RWPE1 (cell line): Measurements from ENCODE around the gene DYRK2.

Experiments
- CTCF ChIA-PET: fragments of 350-600 bp; sonication (Branson Sonifier 250); formaldehyde crosslinking; extraction: SDS; loops from one replicate; lab custom pipeline; 2021; lab: Yijun Ruan, JAX
- POLR2A ChIA-PET: fragments of 400-600 bp; formaldehyde crosslinking; extraction: SDS; loops from one replicate; lab custom pipeline; 2020; ENCODE audit warnings: antibody characterized with exemption; ENCODE audit not compliant: low non-redundant PET; lab: Yijun Ruan, JAX
- DNase-seq: peaks from one replicate; pipeline ENCODE4 v3.0.0; 2012; ENCODE audit warnings: low spot score
- H3K27ac ChIP-seq: fragments of 450-650 bp; 2 replicates; pipeline ENCODE4 v1.5.1; 2017
- TF ChIP-seq, protein P1 (sequence below): fragments of 450-650 bp; conservative IDR thresholded peaks from 2 replicates; pipeline ENCODE4 v1.5.1; 2017; ENCODE audit warnings: low read depth, mild to moderate bottlenecking

The DYRK2 gene

DNA sequence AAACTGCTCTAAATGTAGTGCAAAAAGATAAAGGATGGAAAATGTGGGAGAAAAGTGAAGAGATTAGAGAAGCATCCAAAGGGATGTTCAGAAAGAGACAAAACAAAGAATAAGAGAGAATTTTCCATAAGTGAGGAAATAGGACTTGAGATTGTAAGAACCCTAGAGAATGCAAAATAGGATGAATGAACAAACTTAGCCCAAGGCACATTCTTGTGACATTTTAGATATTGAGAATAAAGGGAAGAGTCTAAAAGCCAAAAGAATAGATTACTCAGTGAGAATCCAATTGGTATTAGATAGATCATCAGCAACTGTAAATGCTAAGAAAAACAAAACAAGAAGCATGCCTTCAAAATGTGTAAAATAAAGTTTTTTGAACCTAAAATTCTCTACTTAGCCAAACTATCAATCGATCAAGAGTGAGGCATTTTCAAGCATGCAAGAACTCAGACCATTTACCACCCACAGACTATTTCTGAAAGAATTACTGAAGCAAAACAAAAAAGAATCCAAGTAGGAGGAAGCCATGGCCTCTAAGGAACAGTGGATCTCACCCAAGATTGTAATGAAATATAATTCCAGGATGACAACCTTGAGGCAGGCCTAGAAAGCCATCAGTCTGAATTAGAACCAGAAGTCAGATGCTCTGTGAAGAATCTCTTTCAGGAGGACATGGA lies 33.5 kb downstream of the DYRK2 start:
- ChIA-PET CTCF (no interaction called here), POLR2A (no interaction called here)
- H3K27ac ChIP-seq = no peak overlapping the region
- TF ChIP-seq, protein P1, sequence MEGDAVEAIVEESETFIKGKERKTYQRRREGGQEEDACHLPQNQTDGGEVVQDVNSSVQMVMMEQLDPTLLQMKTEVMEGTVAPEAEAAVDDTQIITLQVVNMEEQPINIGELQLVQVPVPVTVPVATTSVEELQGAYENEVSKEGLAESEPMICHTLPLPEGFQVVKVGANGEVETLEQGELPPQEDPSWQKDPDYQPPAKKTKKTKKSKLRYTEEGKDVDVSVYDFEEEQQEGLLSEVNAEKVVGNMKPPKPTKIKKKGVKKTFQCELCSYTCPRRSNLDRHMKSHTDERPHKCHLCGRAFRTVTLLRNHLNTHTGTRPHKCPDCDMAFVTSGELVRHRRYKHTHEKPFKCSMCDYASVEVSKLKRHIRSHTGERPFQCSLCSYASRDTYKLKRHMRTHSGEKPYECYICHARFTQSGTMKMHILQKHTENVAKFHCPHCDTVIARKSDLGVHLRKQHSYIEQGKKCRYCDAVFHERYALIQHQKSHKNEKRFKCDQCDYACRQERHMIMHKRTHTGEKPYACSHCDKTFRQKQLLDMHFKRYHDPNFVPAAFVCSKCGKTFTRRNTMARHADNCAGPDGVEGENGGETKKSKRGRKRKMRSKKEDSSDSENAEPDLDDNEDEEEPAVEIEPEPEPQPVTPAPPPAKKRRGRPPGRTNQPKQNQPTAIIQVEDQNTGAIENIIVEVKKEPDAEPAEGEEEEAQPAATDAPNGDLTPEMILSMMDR = no peak
- no peak for DNase-seq

DNA sequence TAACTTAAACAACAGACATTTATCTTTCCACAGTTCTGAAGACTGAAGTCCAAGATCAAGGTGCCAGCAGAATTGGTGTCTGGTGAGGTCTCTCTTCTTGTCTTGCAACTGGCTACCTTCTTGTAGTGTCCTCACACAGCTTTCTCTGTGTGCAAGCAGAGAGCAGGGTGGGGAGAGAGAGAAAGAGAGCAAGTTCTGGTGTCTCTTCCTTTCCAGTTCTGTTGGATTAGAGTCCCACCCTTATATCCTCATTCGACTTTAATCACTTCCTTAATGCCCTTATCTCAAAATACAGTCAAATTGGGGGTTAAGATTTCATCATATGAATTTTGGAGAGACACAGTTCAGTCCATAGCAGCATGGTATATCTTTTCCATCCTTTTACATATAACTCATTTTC lies 40.8 kb downstream of the DYRK2 start:
- no peak for DNase-seq
- POLR2A ChIA-PET = no interaction called here
- TF ChIP-seq, protein P1 = no peak
- H3K27ac ChIP-seq = no peak overlapping the region
- CTCF ChIA-PET = no interaction called here

DNA sequence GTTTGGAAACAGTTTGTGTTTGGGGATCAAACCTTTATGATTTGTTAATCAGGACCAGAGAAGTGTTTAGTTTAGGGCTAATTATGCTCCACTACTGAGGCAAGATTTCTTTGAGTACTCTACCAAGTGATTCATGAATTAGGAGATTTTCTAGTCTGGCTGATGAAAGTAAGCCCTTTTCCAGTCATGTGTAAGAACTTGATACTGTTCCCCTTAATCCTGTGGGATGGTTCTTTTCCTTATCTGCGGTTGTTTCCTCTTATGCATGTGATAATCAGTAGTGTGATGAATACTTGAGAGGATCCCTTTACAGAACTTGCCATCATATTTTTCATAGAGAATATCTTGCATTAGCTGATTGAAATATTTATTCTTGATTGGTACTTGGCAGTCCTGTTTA lies 42.1 kb downstream of the DYRK2 start:
- TF ChIP-seq, protein P1 = no peak
- CTCF ChIA-PET = interaction anchor here (1.6 kb wide), 1 partner anchor 9 kb away, joined by 3 read pairs; no protein-coding TSS in a partner anchor
- no peak for DNase-seq
- POLR2A ChIA-PET = no interaction called here
- H3K27ac ChIP-seq = no peak overlapping the region

DNA sequence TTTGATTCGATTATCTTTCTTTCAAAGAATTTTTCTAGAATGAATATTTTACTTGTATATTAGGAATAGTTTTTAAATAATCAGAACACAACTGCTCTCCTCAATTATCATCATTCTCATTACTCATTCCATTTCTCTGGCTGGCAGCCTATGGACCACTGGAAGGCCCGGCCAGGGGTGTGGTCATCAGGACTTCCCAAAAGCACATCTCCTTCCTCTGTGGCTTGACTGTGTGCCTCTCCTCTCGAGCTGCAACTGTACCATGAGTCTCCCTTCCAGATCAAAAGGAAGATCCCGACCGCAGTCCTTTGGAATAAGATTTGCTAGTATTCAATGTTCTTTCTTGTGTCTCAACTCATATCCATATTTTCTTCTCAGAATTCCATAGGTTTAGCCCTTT lies 42.7 kb downstream of the DYRK2 start:
- ChIA-PET CTCF (interaction anchor here (1.6 kb wide), 1 partner anchor 10 kb away, joined by 3 read pairs; no protein-coding TSS in a partner anchor), POLR2A (no interaction called here)
- DNase-seq = no peak
- TF ChIP-seq, protein P1 = no peak
- H3K27ac ChIP-seq = no peak overlapping the region

DNA sequence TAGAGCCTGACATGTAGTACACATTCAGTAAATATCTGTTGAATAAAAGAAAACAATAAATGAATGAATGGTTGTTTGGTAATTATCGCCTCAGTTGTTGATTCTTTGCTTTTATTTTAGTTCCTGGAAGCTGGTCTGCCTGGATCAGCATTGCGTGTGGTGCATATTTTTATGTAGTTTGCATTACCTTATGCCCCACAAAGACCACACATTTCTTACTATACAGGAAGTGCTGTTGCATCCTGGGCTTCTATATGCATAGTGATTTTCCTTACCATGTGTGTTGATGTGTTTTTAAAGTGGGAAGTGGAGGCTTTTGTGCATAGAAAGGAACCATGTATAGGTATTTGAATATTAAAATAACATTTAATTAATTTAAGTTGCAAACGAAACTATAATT lies 43.6 kb downstream of the DYRK2 start:
- no peak for DNase-seq
- ChIA-PET POLR2A (no interaction called here), CTCF (interaction anchor here (1.6 kb wide), 1 partner anchor 11 kb away, joined by 3 read pairs; no protein-coding TSS in a partner anchor)
- TF ChIP-seq, protein P1 = no peak
- H3K27ac ChIP-seq = no peak overlapping the region

DNA sequence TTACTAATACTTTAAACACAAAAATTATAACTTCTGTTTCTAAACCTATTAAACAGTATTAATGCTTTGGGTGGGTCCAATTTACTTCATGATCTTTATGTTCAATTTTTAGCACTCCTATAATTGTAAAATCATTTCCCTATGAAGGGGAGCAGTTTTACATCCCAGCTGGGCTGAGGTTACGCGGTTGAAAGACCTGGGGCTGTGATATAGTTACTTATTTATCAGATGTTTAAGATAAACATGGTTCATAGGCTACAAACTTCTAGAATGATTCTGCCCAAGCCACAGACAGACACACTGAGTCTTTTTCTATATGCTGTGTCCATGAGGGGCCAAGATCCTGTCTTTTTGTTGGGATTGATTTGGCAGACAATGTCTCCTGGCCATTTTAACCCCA lies 44.4 kb downstream of the DYRK2 start:
- TF ChIP-seq, protein P1 = no peak
- H3K27ac ChIP-seq = no peak overlapping the region
- ChIA-PET POLR2A (no interaction called here), CTCF (no interaction called here)
- DNase-seq = no peak
